Keratinocyte (primary cell): Measurements from ENCODE around the gene ITPR1. TPM values are rescaled to one million over a fixed set of nuclear protein-coding genes. Genes with fewer than 3 reads are reported as not detected.

ENCODE experiments used
- DNase-seq: peaks from one replicate; pipeline ENCODE4 v3.0.0-alpha.2; 2011; ENCODE audit warnings: low read depth, missing footprints, low spot score
- FAIRE-seq: peaks from 2 replicates; lab custom pipeline; 2011; peaks lifted over from hg19 to GRCh38; lab: Jason Lieb, UNC
- H2AFZ ChIP-seq: 2 replicates; pipeline ENCODE4 v1.6.0; 2012; ENCODE audit warnings: low read length, control low read depth, inconsistent platforms; ENCODE audit not compliant: control insufficient read depth
- H3K27ac ChIP-seq: 2 replicates; pipeline ENCODE4 v1.5.1; 2011; ENCODE audit warnings: low read length; ENCODE audit not compliant: control insufficient read depth, insufficient read depth
- H3K27me3 ChIP-seq: 3 replicates; pipeline ENCODE4 v1.6.0; 2011; ENCODE audit warnings: low read length; ENCODE audit not compliant: control insufficient read depth, insufficient read depth; ENCODE audit errors: extremely low read depth
- H3K36me3 ChIP-seq, 2 experiments: 2 replicates in 1 of 2; 3 replicates in 1 of 2; pipeline ENCODE4 v1.5.1; 2011; ENCODE audit warnings: low read length in 2 of 2, mild to moderate bottlenecking in 1 of 2; ENCODE audit not compliant: control insufficient read depth in 2 of 2, insufficient read depth in 2 of 2; ENCODE audit errors: extremely low read depth in 1 of 2
- H3K4me1 ChIP-seq: 3 replicates; pipeline ENCODE4 v1.5.1; 2011; ENCODE audit warnings: low read length; ENCODE audit not compliant: control insufficient read depth, insufficient read depth; ENCODE audit errors: extremely low read depth
- H3K4me2 ChIP-seq: 3 replicates; pipeline ENCODE4 v1.6.0; 2011; ENCODE audit warnings: low read depth, low read length; ENCODE audit not compliant: control insufficient read depth, insufficient read depth; ENCODE audit errors: extremely low read depth
- H3K4me3 ChIP-seq, 3 experiments: fragments of 200-600 bp in 1 of 3; sonication (generic) in 1 of 3; 2 replicates in 2 of 3; 3 replicates in 1 of 3; pipeline ENCODE4 v1.5.1; 2011 to 2016; ENCODE audit warnings: low read length in 3 of 3, mild to moderate bottlenecking in 3 of 3, control low read depth in 2 of 3, inconsistent platforms in 1 of 3, low read depth in 1 of 3, mixed read lengths in 1 of 3, mixed run types in 1 of 3, moderate library complexity in 1 of 3; ENCODE audit not compliant: control insufficient read depth in 2 of 3, insufficient read depth in 2 of 3; ENCODE audit errors: extremely low read depth in 1 of 3
- H3K79me2 ChIP-seq: 2 replicates; pipeline ENCODE4 v1.6.0; 2012; ENCODE audit warnings: low read length; ENCODE audit not compliant: control insufficient read depth, insufficient read depth
- H3K9ac ChIP-seq: 3 replicates; pipeline ENCODE4 v1.6.0; 2011; ENCODE audit warnings: low read length; ENCODE audit not compliant: control insufficient read depth, insufficient read depth; ENCODE audit errors: extremely low read depth
- H3K9me1 ChIP-seq: 3 replicates; pipeline ENCODE4 v1.6.0; 2011; ENCODE audit warnings: low read length; ENCODE audit not compliant: control insufficient read depth, insufficient read depth; ENCODE audit errors: extremely low read depth
- H3K9me3 ChIP-seq: 2 replicates; pipeline ENCODE4 v1.5.1; 2012; ENCODE audit warnings: low read depth, low read length; ENCODE audit not compliant: control insufficient read depth
- H4K20me1 ChIP-seq: 3 replicates; pipeline ENCODE4 v1.6.0; 2011; ENCODE audit warnings: low read length; ENCODE audit not compliant: control insufficient read depth, insufficient read depth; ENCODE audit errors: extremely low read depth
- EZH2 ChIP-seq: IDR thresholded peaks from one replicate; pipeline ENCODE4 v1.6.1; 2012; ENCODE audit warnings: inconsistent platforms, mild to moderate bottlenecking, low read length, moderate library complexity
- dilution Hi-C: fragments of 300-500 bp; cut with MboI; formaldehyde crosslinking; loops from one replicate; pipeline ENCODE4 v1.7.0; 2020; ENCODE audit warnings: low sequenced_read_pairs; ENCODE audit not compliant: extremely low pct_ligation_motif_present
- polyA plus RNA-seq, 5 experiments: library from polyadenylated mRNA; depleted of rRNA in 3 of 5; stranded (reverse) in 3 of 5; stranded (forward) in 1 of 5; unstranded in 1 of 5; fragments of >200 nt; gene quantifications; 1 replicate in 1 of 5; 2 replicates in 3 of 5; 3 replicates in 1 of 5; pipeline versions ENCODE4 v1.2.1 to v1.2.3, GENCODE V29; 2011 to 2012; ENCODE audit warnings: missing spikeins in 2 of 5, low read depth in 1 of 5, low replicate concordance in 1 of 5
- TF ChIP-seq, protein P1 (sequence below), 3 experiments: IDR thresholded peaks in 1 of 3; conservative IDR thresholded peaks in 1 of 3; optimal IDR thresholded peaks in 1 of 3; 2 replicates in 2 of 3; 3 replicates in 1 of 3; pipeline versions ENCODE3 to v1.5.1; 2011; ENCODE audit warnings: low read length in 3 of 3, mild to moderate bottlenecking in 3 of 3, moderate library complexity in 2 of 3, control low read depth in 1 of 3, inconsistent platforms in 1 of 3; ENCODE audit not compliant: insufficient read depth in 2 of 3; ENCODE audit errors: extremely low read depth in 1 of 3

Gene ITPR1
- polyA plus RNA-seq, 1 donor (not counting 4 experiments of a cell fraction or from before 2014, with no cell fraction given): 3.5 TPM

GRCh38 chr3:4525560-4526223 is 32.5 kb downstream of the ITPR1 start:
- H3K4me3 ChIP-seq: no peak overlapping the region
- no peak overlapping the region for H3K4me2 ChIP-seq
- no peaks in the 10 kb centered on the region for H3K36me3 ChIP-seq
- dilution Hi-C loops: no loop called here
- no peaks in the 10 kb centered on the region for H3K9me3 ChIP-seq
- H3K27me3 ChIP-seq: no peaks in the 10 kb centered on the region
- H3K27ac ChIP-seq: no peak overlapping the region
- no peak overlapping the region for H2AFZ ChIP-seq
- DNase-seq (no peak), FAIRE-seq (no peak)
- TF ChIP-seq, protein P1, sequence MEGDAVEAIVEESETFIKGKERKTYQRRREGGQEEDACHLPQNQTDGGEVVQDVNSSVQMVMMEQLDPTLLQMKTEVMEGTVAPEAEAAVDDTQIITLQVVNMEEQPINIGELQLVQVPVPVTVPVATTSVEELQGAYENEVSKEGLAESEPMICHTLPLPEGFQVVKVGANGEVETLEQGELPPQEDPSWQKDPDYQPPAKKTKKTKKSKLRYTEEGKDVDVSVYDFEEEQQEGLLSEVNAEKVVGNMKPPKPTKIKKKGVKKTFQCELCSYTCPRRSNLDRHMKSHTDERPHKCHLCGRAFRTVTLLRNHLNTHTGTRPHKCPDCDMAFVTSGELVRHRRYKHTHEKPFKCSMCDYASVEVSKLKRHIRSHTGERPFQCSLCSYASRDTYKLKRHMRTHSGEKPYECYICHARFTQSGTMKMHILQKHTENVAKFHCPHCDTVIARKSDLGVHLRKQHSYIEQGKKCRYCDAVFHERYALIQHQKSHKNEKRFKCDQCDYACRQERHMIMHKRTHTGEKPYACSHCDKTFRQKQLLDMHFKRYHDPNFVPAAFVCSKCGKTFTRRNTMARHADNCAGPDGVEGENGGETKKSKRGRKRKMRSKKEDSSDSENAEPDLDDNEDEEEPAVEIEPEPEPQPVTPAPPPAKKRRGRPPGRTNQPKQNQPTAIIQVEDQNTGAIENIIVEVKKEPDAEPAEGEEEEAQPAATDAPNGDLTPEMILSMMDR (optimal IDR thresholded peaks at IDR 0.05 in 1 of 3, IDR thresholded peaks at IDR 0.05 in 1 of 3, conservative IDR thresholded peaks at IDR 0.05 in 1 of 3; ENCODE audit: extremely low read depth in 1 of 3, insufficient read depth in 2 of 3, low read length in 3 of 3): no peak
- no peaks in the 10 kb centered on the region for H3K79me2 ChIP-seq
- no peak overlapping the region for H3K9ac ChIP-seq
- H3K9me1 ChIP-seq: no peaks in the 10 kb centered on the region
- H3K4me1 ChIP-seq: no peaks in the 10 kb centered on the region
- H4K20me1 ChIP-seq: no peaks in the 10 kb centered on the region

DNA sequence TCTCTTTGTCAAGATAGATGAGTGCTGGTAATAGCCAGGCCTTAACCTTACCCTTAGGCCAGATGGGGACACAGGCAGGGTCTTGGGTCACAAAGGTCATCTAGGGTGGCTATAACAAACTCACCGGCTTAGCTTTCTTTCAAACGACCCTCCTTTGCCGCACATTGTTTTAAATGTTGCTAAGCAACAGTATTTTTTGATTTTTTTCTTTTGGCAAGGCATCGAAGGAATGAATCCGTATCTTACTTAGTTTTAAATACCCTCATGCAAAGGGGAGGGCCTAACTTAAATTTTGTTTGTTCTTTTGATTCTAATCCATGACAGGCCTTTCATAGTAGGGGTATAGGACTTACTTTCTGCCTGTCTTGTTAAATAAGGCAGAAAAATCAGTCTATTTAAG is 35.2 kb downstream of the ITPR1 start:
- Histone ChIP-seq H3K9ac (no peak overlapping the region), H3K4me2 (no peak overlapping the region), H3K27me3 (no peaks in the 10 kb centered on the region), H3K4me1 (no peaks in the 10 kb centered on the region), H3K4me3 (no peak overlapping the region), H3K9me1 (no peaks in the 10 kb centered on the region), H3K36me3 (no peaks in the 10 kb centered on the region), H3K79me2 (no peaks in the 10 kb centered on the region), H3K9me3 (no peaks in the 10 kb centered on the region), H2AFZ (no peak overlapping the region), H3K27ac (no peak overlapping the region), H4K20me1 (no peaks in the 10 kb centered on the region)
- TF ChIP-seq EZH2: no peak
- TF ChIP-seq, protein P1 (optimal IDR thresholded peaks at IDR 0.05 in 1 of 3, IDR thresholded peaks at IDR 0.05 in 1 of 3, conservative IDR thresholded peaks at IDR 0.05 in 1 of 3; ENCODE audit: extremely low read depth in 1 of 3, insufficient read depth in 2 of 3, low read length in 3 of 3): no peak
- dilution Hi-C loops: no loop called here
- no peak for DNase-seq
- no peak for FAIRE-seq
